ENCODE results near the gene FOSL2.

FOSL2 gene

GRCh38 chr2:28375236-28375635 is 17.4 kb upstream of the FOSL2 start:
- no peak for DNase-seq (ENCODE audit: low spot score)

- DNase-seq (ENCODE audit: low spot score) = no peak
Observed at GRCh38 chr2:28375742-28376631, 16.7 kb upstream of the FOSL2 start.

DNA sequence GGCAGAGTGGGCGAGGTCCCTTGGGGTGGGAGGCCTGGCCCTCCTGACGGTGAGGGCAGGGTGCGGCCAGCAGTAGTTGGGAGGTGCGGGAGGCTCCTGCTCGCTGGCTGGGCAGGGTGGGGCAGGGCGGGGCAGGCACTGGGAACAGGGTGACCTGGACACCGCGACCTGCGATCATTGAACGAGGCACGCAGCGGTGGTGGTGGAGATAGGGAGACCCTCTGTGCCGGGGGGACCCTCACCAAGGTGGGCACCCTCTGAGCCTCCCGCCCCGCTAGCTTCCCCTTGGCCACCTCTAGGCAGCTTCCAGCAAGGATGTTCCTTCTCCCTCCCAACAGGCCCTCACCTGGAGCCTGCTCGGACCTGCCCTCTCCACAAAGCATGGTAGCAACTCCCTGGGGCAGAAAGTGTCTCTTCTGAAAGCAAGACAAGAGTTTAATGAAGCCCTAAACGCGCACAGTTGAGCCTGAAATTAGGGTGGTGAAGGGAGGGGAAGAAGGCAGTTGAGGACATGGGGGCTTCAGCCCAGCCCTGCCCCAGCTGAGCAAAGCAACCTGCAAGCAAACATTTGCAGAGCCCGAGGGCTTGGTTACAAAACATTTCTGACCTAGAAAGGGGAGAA is 15.4 kb upstream of the FOSL2 start:
- DNase-seq (ENCODE audit: low spot score) = no peak

GRCh38 chr2:28377984-28378678 is 14.5 kb upstream of the FOSL2 start:
- DNase-seq (ENCODE audit: low spot score) = peak; percentile 42

DNA sequence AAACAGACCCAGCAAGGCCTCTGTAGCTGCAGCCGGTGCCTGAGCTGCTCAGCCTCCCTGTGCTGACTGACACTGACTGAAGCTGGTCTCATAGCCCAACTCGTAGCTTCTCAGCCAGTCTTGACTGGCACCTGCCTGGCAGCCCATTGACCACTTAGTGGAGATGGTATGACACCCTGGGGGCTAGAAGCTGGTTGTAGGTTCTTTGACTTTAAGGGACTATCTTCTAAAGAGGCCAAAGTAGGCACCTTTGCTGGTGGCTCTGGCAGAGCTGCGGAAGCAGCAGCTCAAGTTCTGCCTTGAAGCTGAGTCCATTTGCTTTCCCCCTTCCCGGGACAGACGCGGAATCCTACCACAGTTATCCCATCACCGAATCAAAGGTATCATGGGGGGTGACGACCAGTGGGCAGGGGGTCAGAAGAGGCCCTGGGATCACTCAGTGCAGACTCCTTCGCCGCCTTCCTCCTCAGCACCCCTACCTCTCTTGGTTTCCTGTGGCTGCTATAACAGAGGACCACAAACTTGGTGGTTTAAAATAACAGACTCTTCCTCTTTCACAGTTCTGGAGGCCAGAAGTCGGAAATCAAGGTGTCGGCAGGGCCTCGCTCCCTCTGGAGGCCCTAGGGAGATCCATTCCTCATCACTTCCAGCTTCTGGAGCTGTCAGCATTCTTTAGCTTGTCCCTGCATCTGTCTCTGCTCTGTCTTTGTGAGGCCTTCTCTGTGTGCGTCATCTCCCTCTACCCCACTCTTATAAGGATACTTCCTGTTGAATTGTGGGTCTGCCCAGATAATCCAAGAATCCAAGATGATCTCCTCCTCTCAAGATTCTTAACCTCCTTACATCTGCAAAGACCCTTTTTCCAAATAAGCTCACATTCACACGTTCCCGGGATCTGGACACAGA is 13.7 kb upstream of the FOSL2 start:
- no peak for DNase-seq (ENCODE audit: low spot score)

DNA sequence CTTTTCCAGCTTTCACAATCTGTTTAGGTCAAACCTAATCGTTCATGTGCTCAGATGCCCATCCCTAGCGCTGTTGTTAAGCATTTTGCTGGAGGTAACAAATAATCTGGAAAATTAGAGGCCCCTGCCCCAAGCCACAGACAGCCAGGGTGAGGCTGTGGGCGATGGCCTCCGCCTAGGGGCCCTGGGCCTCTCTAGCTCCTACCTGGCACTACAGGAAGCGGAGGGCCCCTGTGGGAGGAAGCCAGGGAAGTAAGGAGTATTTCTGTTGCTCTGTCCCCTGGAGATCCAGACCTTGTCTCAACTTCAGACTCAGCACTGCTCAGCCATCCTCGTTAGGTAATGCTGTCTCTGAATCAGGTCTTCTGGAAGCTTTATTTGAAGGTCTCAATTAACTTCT is 12.4 kb upstream of the FOSL2 start:
- no peak for DNase-seq (ENCODE audit: low spot score)

DNA sequence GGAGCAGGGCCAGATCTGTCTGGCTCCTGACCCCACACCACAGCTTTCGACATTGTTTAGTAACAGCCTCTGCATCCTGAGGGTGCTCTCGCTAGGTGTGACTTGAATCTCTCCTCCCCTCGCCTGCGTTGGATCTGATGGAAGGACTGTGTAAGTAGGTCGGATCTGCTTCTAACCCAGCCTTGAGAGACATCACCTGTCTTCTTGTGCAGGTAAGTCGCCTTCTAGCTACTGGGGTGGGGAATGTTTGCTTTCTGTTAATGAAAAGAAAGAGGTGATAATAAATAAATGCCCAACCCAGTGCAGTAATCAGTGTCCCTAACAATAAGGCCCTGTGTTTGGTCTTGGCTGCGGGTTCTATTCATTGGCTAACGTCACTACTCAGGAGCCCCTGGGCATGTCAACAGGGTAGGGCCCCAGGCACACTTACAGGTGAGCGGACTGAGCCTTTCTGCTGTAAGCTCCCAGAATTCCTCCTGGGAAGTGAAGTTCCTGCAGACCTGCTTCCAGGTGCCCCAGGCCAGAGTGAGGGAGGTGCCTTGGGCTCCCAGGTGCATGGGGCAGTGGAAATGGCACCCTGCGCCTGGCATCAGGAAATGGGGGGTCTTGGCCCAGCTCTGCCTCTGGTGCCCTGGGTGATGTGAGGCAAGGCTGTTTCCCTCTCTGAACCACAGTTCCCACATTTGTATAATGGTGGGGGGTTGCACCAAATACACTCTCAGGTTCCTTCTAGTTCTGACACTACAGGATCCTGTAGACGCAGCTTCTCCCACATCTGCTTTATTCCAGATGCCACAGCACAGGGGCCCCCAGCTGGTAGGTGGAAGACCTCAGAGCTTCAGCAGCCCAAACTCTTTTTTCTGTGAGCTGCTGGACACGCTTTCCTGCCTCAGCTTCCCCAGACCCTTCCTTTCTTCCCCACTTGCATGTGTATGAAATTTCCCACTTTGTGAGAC is 11.2 kb upstream of the FOSL2 start:
- DNase-seq (ENCODE audit: low spot score) = no peak

GRCh38 chr2:28382755-28383154 is 9.9 kb upstream of the FOSL2 start:
- DNase-seq (ENCODE audit: low spot score) = no peak

DNA sequence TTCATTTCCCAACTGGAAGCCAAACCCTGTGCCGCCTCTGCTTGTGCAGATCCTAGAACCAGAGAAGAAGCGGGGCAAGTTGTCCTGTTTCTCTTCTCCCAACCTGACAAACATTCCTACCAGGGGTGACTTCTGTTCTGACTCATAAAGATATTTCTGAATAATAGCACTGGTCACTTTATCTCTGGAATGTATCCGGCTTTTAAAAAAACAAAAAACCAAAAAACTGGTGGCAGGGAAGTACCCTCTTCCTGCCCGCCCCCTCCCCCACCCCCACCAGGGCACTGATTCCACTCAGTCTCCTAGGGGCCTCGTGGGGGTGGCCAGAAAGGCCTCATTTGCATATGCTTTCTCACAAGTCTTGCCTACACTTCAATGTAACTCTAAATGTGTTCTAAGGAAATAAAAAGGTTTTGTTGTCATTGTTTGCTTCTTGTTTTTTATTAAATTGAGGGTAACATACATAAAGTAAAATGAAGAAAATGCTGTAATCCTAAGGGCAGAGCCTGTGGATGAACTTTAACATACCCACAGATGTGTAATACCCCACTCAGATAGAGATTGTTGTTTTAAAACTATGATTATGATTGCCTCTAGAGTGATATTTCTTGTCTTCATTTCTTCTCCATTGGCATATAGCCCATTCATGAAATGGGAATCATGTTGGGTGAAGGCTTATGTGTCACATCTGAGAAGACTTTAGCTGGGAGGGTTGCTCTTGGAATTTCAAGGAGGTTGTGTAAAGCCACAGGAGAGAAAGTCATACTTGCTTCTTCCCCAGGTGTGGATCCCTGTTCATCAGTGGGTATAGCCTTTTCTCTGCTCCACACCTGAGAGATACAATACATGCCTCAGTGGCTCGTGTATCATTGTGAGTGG is 5.3 kb upstream of the FOSL2 start:
- no peak for DNase-seq (ENCODE audit: low spot score)

DNA sequence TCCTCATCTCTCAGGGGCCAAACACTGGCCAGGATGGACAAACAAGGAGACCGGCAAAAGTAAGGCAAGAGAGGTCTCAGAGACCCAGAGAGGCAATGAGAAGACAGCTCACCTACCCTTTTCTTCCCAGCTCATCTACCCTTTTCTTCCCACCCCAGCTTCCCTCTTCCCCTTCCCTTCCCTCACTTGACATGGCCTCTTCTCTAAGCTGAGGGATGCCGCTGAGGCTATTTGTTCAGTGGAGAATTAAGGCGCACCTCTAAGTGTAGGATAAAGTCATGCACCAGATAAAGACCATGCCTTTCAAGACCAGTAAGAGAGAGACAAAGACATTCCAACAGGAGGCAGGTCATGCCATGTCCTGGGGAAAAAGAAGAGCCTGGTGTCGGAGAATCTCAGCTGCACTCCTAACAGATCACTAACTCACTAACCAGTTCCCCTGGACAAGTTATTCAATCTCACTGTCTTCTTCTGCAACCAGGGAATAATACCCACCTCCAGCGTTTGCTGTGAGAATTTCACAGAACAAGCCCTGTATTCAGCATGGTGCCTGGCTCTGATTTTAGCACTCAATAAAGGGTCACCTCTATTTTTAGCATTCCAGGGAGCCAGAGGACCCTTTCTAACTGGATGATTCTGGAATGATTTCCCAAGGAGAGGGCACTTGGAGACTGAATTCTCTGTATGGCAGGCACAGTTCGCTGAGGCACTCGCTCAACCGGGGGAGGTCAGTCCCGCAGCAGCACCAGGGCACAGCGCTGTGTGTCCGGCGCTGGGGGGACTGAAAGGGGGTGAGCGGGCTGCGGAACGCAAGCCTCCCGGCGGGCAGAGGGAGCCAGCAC is 3.0 kb upstream of the FOSL2 start:
- no peak for DNase-seq (ENCODE audit: low spot score)

- DNase-seq (ENCODE audit: low spot score) = peak; percentile 33
Observed at GRCh38 chr2:28390241-28390745, 2.4 kb upstream of the FOSL2 start.

DNA sequence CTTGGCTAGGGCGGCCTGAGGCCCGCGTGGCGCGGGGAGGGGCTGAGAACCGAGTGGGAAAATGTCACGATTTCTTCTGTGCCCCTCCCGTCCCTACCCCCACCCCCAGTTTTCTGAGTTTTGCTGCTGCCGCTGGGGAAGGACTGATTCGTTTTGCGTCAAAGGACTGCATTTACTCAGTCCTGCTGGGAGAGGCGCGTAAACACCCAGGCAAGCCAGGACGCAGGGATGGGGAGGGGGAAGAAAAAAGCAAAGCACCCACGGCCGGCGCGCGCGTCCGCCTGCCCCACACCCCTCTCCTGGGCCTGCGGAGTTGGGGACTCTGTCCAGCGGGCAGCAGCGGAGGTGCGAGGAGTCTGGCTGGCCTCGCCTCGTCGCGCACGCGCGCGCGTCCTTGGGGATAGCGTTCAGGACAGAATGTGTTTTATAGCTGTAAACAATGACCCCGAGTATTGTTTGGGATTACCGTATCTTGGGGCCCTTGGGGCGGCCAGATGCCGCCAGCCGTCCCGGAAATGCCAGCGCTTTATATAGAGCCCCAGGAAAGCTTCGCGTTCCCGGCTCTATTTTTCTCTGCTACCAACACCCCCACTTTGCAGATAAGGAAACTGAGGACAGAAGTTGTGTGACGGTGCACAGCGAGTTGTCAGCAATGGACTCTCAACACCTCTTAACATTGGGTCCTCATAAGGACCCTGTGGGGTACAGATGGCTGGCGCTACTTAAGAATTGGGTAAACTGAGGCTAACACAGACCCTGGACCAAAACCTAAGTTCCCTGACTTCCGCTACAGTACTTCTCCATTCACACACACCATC is 1.7 kb upstream of the FOSL2 start:
- no peak for DNase-seq (ENCODE audit: low spot score)

GRCh38 chr2:28391564-28392296 is 928 bp upstream of the FOSL2 start:
- DNase-seq (ENCODE audit: low spot score) = peak; percentile 69

DNA sequence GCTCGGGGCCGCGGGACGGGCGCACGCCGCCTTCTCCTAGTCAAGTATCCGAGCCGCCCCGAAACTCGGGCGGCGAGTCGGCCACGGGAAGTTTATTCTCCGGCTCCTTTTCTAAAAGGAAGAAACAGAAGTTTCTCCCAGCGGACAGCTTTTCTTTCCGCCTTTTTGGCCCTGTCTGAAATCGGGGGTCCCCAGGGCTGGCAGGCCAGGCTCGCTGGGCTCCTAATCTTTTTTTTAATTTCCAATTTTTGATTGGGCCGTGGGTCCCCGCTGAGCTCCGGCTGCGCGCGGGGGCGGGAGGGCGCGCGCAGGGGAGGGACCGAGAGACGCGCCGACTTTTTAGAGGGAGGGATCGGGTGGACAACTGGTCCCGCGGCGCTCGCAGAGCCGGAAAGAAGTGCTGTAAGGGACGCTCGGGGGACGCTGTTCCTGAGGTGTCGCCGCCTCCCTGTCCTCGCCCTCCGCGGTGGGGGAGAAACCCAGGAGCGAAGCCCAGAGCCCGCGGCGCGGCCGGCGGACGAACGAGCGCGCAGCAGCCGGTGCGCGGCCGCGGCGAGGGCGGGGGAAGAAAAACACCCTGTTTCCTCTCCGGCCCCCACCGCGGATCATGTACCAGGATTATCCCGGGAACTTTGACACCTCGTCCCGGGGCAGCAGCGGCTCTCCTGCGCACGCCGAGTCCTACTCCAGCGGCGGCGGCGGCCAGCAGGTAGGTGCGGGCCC is 617 bp downstream of the FOSL2 start:
- peak; percentile 21 for DNase-seq (ENCODE audit: low spot score)

DNA sequence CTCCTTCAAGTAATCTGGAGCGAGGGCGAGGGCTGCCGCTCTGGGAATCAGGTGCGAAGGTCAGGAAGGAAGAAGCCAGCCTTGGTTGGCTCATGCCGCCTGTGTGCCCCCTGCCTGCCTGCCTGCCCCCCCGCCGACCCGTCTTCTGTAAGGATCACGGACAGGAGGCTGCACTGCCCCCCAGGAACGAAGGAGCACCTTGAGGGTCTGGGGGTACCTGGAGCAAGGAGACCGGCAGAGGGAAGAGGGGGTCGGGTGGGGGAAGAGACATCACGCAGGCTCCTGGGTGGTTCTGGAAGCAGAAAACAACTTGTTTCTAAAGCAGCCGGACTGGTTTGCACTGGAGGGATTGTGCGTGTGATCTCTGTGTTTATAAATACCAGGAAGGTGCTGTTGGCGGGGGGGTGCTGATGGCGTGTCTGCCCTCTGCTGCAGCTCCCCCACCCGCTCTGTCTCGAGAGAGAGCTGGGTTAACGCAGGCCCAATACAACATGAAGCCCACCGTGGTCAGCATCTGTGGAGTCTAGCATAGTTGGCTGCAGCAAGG is 1.7 kb downstream of the FOSL2 start:
- no peak for DNase-seq (ENCODE audit: low spot score)

GRCh38 chr2:28394997-28395333 is 2.3 kb downstream of the FOSL2 start:
- no peak for DNase-seq (ENCODE audit: low spot score)

Data from hematopoietic multipotent progenitor cell treated with erythropoietin and hydrocortisone succinate and interleukin-3 and kit ligand, for 15 days (in vitro differentiated cells).